AG09319 (cell line): ENCODE measurements around the gene TBC1D5.

Experiments used
- DNase-seq: peaks from one replicate; pipeline ENCODE4 v3.0.0-alpha.2; 2010; ENCODE audit warnings: low read depth; ENCODE audit errors: extremely low read depth
- CTCF ChIP-seq: IDR thresholded peaks from 2 replicates; pipeline ENCODE4 v1.5.1; 2011; ENCODE audit warnings: low read depth, mild to moderate bottlenecking, inconsistent platforms, low read length, moderate library complexity

TBC1D5 gene

GRCh38 chr3:17288839-17289399 is 453.5 kb downstream of the TBC1D5 start:
- no peak for DNase-seq
- no peak for TF ChIP-seq CTCF

- TF ChIP-seq CTCF = no peak
- DNase-seq = no peak
Measured at GRCh38 chr3:17287006-17287689, 455.3 kb downstream of the TBC1D5 start.

GRCh38 chr3:17278006-17278405 is 464.4 kb downstream of the TBC1D5 start:
- no peak for TF ChIP-seq CTCF
- no peak for DNase-seq

GRCh38 chr3:17266846-17267245 is 475.6 kb downstream of the TBC1D5 start:
- TF ChIP-seq CTCF = no peak
- no peak for DNase-seq

- TF ChIP-seq CTCF = no peak
- DNase-seq = no peak
Measured at GRCh38 chr3:17261627-17262369, 480.6 kb downstream of the TBC1D5 start.

- no peak for TF ChIP-seq CTCF
- DNase-seq = no peak
Measured at GRCh38 chr3:17260257-17260656, 482.2 kb downstream of the TBC1D5 start.

- TF ChIP-seq CTCF = no peak
- DNase-seq = no peak
Measured at GRCh38 chr3:17259685-17260084, 482.7 kb downstream of the TBC1D5 start.
